Left lung (tissue), 10 donors: ENCODE results near the gene LPA. TPM values are rescaled to one million over a fixed set of nuclear protein-coding genes. Genes with fewer than 3 reads are reported as not detected.

Experiments
- ATAC-seq: fragments of 200-7000 bp; cut with Tn5 transposase; one replicate; pipeline ENCODE4 v1.9.1; 2020; ENCODE audit warnings: moderate library complexity
- DNase-seq, 4 donors: peaks; one replicate each; pipeline ENCODE4 v3.0.0-alpha.2; 2013 to 2020
- H3K27ac ChIP-seq, 2 donors: fragments of 200-600 bp; sonication (generic) in 1 of 2; one replicate each; pipeline versions ENCODE4 v1.5.0 to v1.8.0; 2020 to 2021
- H3K27me3 ChIP-seq, 2 donors: fragments of 200-600 bp; sonication (generic) in 1 of 2; one replicate each; pipeline versions ENCODE4 v1.5.0 to v1.8.0; 2020 to 2021
- H3K36me3 ChIP-seq, 2 donors: fragments of 200-600 bp; sonication (generic) in 1 of 2; one replicate each; pipeline versions ENCODE4 v1.5.0 to v1.8.0; 2020 to 2021
- H3K4me1 ChIP-seq, 2 donors: fragments of 200-600 bp; one replicate each; pipeline ENCODE4 v1.8.0; 2021
- H3K4me3 ChIP-seq, 2 donors: fragments of 200-600 bp; sonication (generic) in 1 of 2; one replicate each; pipeline versions ENCODE4 v1.5.0 to v1.8.0; 2020 to 2021; ENCODE audit warnings: mild to moderate bottlenecking in 1 of 2
- H3K9me3 ChIP-seq, 2 donors: fragments of 200-600 bp; sonication (generic) in 1 of 2; one replicate each; pipeline versions ENCODE4 v1.5.0 to v1.8.0; 2020 to 2021
- CTCF ChIP-seq, 2 donors: fragments of 200-600 bp; sonication (generic) in 1 of 2; IDR thresholded peaks; one replicate each; pipeline versions ENCODE4 v1.5.0 to v1.8.0; 2021; ENCODE audit warnings: antibody characterized with exemption in 2 of 2
- intact Hi-C, 2 donors: fragments of 100-400 bp; cut with DNase I; formaldehyde crosslinking; loops; one replicate each; pipeline versions ENCODE4 v1.11.2 to v1.14.2; 2022
- polyA plus RNA-seq, 6 donors: library from polyadenylated mRNA; unstranded; fragments of 120-200 nt; gene quantifications; one replicate each; pipeline ENCODE4 v1.2.1, GENCODE V29; 2013; ENCODE audit not compliant: insufficient read length in 6 of 6
- total RNA-seq, 2 donors: library from RNA; stranded (reverse); fragmentation: NEBNext Ultra II Directional; extraction: Animal tissue kit (Norgen Biotek cat#: 25700); gene quantifications; one replicate each; pipeline ENCODE4 v1.2.1, GENCODE V29; 2021
- donor health status: DM: no; HTN: yes; CAD: no.
- donor health status: DM: no; HTN: no; CAD: no.

LPA gene
- total and polyA plus RNA-seq, 8 donors: 0.04 to 0.23 (median 0.16) TPM; not detected in 2

GRCh38 chr6:160510199-160510598, 153.9 kb downstream of the LPA start:
- no peaks in the 10 kb centered on the region for H3K27me3 ChIP-seq
- TF ChIP-seq CTCF (IDR thresholded peaks at IDR 0.05): no peak
- H3K36me3 ChIP-seq: no peaks in the 10 kb centered on the region
- H3K27ac ChIP-seq: no peak overlapping the region
- DNase-seq: no peak
- H3K4me1 ChIP-seq: no peaks in the 10 kb centered on the region
- no peaks in the 10 kb centered on the region for H3K9me3 ChIP-seq
- intact Hi-C loops: no loop called here
- no peak overlapping the region for H3K4me3 ChIP-seq
- no peak for ATAC-seq

- no peak for ATAC-seq
- TF ChIP-seq CTCF (IDR thresholded peaks at IDR 0.05): no peak
- intact Hi-C loops: no loop called here
- Histone ChIP-seq H3K4me1 (no peaks in the 10 kb centered on the region), H3K36me3 (no peaks in the 10 kb centered on the region), H3K27ac (no peak overlapping the region), H3K4me3 (no peak overlapping the region), H3K27me3 (no peaks in the 10 kb centered on the region), H3K9me3 (no peaks in the 10 kb centered on the region)
- DNase-seq: no peak
These were observed 154.5 kb downstream of the LPA start for GRCh38 chr6:160509610-160510009.

GRCh38 chr6:160508599-160508998, 155.5 kb downstream of the LPA start:
- DNase-seq (no peak), ATAC-seq (no peak)
- H3K27ac ChIP-seq: no peak overlapping the region
- intact Hi-C loops: no loop called here
- H3K4me3 ChIP-seq: no peak overlapping the region
- no peaks in the 10 kb centered on the region for H3K36me3 ChIP-seq
- peaks cover 0 to 7% of the 10 kb centered on the region in 2 donors for H3K9me3 ChIP-seq
- TF ChIP-seq CTCF (IDR thresholded peaks at IDR 0.05): no peak
- H3K4me1 ChIP-seq: no peaks in the 10 kb centered on the region
- no peaks in the 10 kb centered on the region for H3K27me3 ChIP-seq

- no peaks in the 10 kb centered on the region for H3K36me3 ChIP-seq
- ATAC-seq (no peak), DNase-seq (no peak)
- intact Hi-C loops: no loop called here
- H3K4me3 ChIP-seq: no peak overlapping the region
- no peaks in the 10 kb centered on the region for H3K4me1 ChIP-seq
- peaks cover 0 to 14% of the 10 kb centered on the region in 2 donors for H3K9me3 ChIP-seq
- no peak overlapping the region for H3K27ac ChIP-seq
- TF ChIP-seq CTCF (IDR thresholded peaks at IDR 0.05): no peak
- H3K27me3 ChIP-seq: no peaks in the 10 kb centered on the region
These were observed 156.7 kb downstream of the LPA start for GRCh38 chr6:160507420-160507819.

GRCh38 chr6:160505970-160506369, 158.1 kb downstream of the LPA start:
- H3K4me3 ChIP-seq: no peak overlapping the region
- no peak overlapping the region for H3K27ac ChIP-seq
- H3K36me3 ChIP-seq: no peaks in the 10 kb centered on the region
- no peak for ATAC-seq
- intact Hi-C loops: no loop called here
- peaks cover 0 to 14% of the 10 kb centered on the region in 2 donors for H3K9me3 ChIP-seq
- no peak for DNase-seq
- no peaks in the 10 kb centered on the region for H3K4me1 ChIP-seq
- no peaks in the 10 kb centered on the region for H3K27me3 ChIP-seq
- TF ChIP-seq CTCF (IDR thresholded peaks at IDR 0.05): no peak
